NCI-H1417 treated with DMSO at 0.1 percent for 48 hours (cell line): ENCODE results near the gene TLE4.
"Not testable (repeated sequence)": the region's sequence is repeated elsewhere in the genome, so short reads cannot be mapped to it uniquely, and the experiment has no call there.

Experiments
- DNase-seq: peaks from one replicate; lab custom pipeline; 2025; lab: John Stamatoyannopoulos, UW

TLE4 gene

GRCh38 chr9:79604149-79604548 lies 32.4 kb downstream of the TLE4 start:
- no peak for DNase-seq

- DNase-seq, result no peak
Measured at GRCh38 chr9:79604921-79605562, 33.3 kb downstream of the TLE4 start.

- not testable (repeated sequence) for DNase-seq
Measured at GRCh38 chr9:79606529-79606928, 34.8 kb downstream of the TLE4 start.

GRCh38 chr9:79609468-79610018 lies 37.8 kb downstream of the TLE4 start:
- DNase-seq, result no peak

GRCh38 chr9:79610019-79610631 lies 38.4 kb downstream of the TLE4 start:
- no peak for DNase-seq

GRCh38 chr9:79610791-79611614 lies 39.2 kb downstream of the TLE4 start:
- no peak for DNase-seq

DNA sequence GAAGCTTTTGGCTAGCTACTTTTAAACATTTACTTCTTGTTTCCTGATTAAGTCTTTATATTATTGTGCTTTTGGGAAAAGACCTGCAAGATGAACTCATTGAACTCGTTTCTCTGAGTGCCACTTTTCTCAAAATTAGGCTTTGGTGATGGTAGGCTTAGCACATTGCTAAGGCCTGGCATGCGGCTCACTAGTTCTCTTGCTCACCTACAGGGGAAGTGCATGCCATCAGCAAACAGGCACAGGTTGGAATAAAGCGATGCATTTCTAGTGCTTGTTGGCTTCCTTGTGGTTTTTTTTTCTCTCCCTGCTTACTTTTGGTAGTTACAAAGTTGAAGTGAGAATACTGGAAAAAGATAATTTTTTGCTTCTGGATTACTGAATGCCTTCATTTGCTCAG lies 41.4 kb downstream of the TLE4 start:
- DNase-seq, result no peak

- DNase-seq, result no peak
Measured at GRCh38 chr9:79615038-79615437, 43.3 kb downstream of the TLE4 start.

- no peak for DNase-seq
Measured at GRCh38 chr9:79616013-79616412, 44.2 kb downstream of the TLE4 start.

GRCh38 chr9:79616971-79617370 lies 45.2 kb downstream of the TLE4 start:
- no peak for DNase-seq

- no peak for DNase-seq
Measured at GRCh38 chr9:79617395-79617794, 45.6 kb downstream of the TLE4 start.

GRCh38 chr9:79619930-79620329 lies 48.2 kb downstream of the TLE4 start:
- DNase-seq, result no peak

- no peak for DNase-seq
Measured at GRCh38 chr9:79621916-79622575, 50.3 kb downstream of the TLE4 start.

- DNase-seq, result no peak
Measured at GRCh38 chr9:79623799-79624721, 52.3 kb downstream of the TLE4 start.

GRCh38 chr9:79629721-79630120 lies 58.0 kb downstream of the TLE4 start:
- no peak for DNase-seq

DNA sequence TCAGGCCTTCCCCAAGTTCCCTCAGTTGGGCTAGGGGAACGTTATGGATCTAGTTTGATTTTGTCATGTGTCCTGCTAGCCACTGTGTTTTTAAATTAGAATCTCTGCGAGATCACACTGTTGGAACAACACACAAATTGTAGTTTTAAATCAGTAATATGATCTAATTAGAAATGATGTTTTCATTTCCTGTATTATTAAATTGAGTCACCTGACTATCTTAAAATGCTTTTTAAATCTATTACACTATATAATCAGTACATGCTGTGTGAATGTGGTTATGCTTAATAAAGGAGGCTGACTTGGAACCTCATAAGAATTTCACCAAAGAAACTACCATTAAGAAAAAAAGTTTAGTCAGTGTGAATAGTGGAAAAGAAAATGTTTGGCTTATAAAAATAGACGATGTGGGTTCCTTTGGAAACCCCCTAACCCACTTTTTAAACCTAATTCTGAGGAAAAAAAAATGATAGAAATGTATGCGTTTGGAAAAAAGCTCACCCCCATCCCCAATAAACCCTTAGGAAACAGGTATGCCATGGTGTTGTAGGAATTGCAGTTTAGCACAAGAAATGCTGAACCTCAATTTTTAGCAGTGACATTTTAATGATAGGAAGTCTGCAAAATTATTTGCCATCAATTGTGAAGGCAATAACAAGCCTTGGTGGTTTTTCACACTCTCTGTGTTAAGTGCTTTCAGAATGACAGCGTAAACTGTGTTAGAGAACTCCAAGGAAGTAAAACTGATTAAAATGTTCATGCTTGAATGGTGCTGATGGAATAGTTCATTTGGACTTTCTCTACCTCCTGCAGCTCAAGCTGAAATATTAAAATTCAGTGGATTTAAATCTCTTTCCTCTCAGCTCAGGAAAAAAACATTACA lies 59.0 kb downstream of the TLE4 start:
- no peak for DNase-seq

DNA sequence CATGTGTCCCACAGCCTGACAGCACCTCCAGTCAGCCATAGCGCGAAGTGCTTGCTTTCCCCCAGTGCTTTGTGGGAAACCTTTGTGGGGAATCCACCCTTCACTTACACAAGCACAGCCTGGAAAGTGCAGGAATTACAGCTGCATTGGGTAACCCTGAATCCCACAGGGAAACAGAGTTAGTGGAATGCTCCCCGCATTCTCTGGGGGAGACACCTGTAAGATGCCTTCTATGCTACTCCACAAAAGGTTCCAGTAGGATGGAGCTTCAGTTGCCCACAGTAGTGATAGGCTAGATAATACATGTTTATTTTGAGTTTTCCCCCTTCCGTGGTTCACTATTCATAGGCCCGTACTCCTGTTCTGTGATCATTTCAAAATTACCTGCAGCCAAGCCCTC lies 60.3 kb downstream of the TLE4 start:
- no peak for DNase-seq

DNA sequence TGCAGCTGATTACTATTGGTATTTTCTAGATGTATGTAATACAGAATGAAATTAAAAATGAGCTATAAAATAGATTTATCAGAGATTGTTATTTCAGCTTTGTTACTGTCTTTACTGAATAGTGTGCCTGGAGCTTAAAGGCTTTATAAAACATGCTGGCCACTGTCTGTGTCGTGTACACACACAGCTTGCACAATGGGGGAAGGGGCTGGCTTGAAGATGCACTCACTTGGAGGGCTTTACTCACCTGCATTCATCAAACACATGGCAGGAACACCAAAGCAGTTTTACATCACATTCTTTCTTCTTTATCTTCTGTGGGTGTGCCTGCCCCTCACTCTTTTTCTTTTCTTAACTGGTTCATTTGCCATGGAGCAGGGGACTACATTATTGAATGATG lies 60.9 kb downstream of the TLE4 start:
- DNase-seq, result no peak

DNA sequence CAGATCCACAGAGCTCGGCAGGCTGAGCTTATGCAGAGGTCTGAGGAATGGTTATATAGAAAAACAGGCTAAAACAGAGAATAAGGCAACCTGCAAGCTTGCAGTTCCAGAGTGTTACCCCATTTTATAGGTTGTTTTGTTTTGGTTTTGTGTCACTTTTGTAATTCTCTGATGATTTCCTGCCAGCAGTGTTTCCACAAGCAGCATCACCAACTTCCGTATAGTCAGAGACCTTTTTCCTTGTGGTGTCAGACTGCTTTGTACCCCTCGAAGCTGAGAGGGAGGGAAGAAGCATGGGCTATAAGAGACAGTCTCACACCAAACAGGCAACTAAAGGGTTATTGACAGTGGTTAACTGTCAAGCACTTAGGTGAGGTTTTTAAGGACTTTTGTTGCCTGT lies 61.8 kb downstream of the TLE4 start:
- DNase-seq, result no peak
